Neural cell (in vitro differentiated cells): ENCODE data around the gene VANGL1. TPM values are rescaled to one million over a fixed set of nuclear protein-coding genes. Genes with fewer than 3 reads are reported as not detected.

ENCODE experiments used
- H2AFZ ChIP-seq: fragments of 200-600, 300-800 bp; sonication (generic), shearing (Covaris generic); 2 replicates; pipeline ENCODE4 v1.6.0; 2014; ENCODE audit warnings: low read depth, mild to moderate bottlenecking, antibody characterized with exemption, low read length, moderate library complexity
- H3F3A ChIP-seq: fragments of 200-600 bp; shearing (Covaris generic); 2 replicates; pipeline ENCODE4 v1.6.1; 2016; ENCODE audit warnings: mild to moderate bottlenecking, moderate library complexity, mixed read lengths, antibody characterized with exemption, low read length; ENCODE audit not compliant: insufficient read depth, poor library complexity, severe bottlenecking
- H3K27ac ChIP-seq: fragments of 200-600, 300-800 bp; sonication (generic), shearing (Covaris generic); 2 replicates; pipeline ENCODE4 v1.5.1; 2014; ENCODE audit warnings: mild to moderate bottlenecking, low read length, moderate library complexity
- H3K27me3 ChIP-seq: fragments of 300-800, 200-600 bp; sonication (generic), shearing (Covaris generic); 2 replicates; pipeline ENCODE4 v1.6.0; 2014; ENCODE audit warnings: mild to moderate bottlenecking, low read depth, low read length, moderate library complexity; ENCODE audit not compliant: insufficient read depth
- H3K36me3 ChIP-seq: fragments of 300-800, 200-600 bp; sonication (generic), shearing (Covaris generic); 2 replicates; pipeline ENCODE4 v1.5.1; 2014; ENCODE audit warnings: mild to moderate bottlenecking, antibody characterized with exemption, low read length, moderate library complexity; ENCODE audit not compliant: insufficient read depth
- H3K4me2 ChIP-seq: fragments of 300-800, 200-600 bp; sonication (generic), shearing (Covaris generic); 2 replicates; pipeline ENCODE4 v1.6.0; 2014; ENCODE audit warnings: mild to moderate bottlenecking, low read length
- H3K4me3 ChIP-seq: fragments of 300-800, 200-600 bp; sonication (generic), shearing (Covaris generic); 2 replicates; pipeline ENCODE4 v1.5.1; 2014; ENCODE audit warnings: mild to moderate bottlenecking, low read length, moderate library complexity
- H3K79me2 ChIP-seq: fragments of 200-600 bp; shearing (Covaris generic); replicated peaks from 2 replicates; pipeline ENCODE4 v1.6.0; 2014; ENCODE audit warnings: mild to moderate bottlenecking, low read length, moderate library complexity; ENCODE audit not compliant: insufficient read depth
- H3K9ac ChIP-seq: fragments of 300-800, 200-600 bp; sonication (generic), shearing (Covaris generic); 2 replicates; pipeline ENCODE4 v1.6.1; 2016; ENCODE audit warnings: mild to moderate bottlenecking, low read length, mixed read lengths
- H3K9me2 ChIP-seq: fragments of 200-600 bp; shearing (Covaris generic); 2 replicates; pipeline ENCODE4 v1.6.1; 2016; ENCODE audit warnings: mild to moderate bottlenecking, low read length, mixed read lengths; ENCODE audit not compliant: insufficient read depth
- H3K9me3 ChIP-seq: fragments of 200-600, 300-800 bp; sonication (generic), shearing (Covaris generic); 2 replicates; pipeline ENCODE4 v1.6.1; 2016; ENCODE audit warnings: mild to moderate bottlenecking, mixed run types, low read length, moderate library complexity, mixed read lengths
- H4K20me1 ChIP-seq: fragments of 200-600 bp; shearing (Covaris generic); 2 replicates; pipeline ENCODE4 v1.6.1; 2016; ENCODE audit warnings: mild to moderate bottlenecking, mixed run types; ENCODE audit not compliant: insufficient read depth
- CTCF ChIP-seq: fragments of 450-650 bp; IDR thresholded peaks from 2 replicates; pipeline ENCODE4 v1.5.1; 2014; ENCODE audit warnings: antibody characterized with exemption, mild to moderate bottlenecking, moderate library complexity; ENCODE audit not compliant: poor library complexity, severe bottlenecking
- EP300 ChIP-seq: fragments of 450-650 bp; conservative IDR thresholded peaks from 2 replicates; pipeline ENCODE4 v1.6.1; 2014; ENCODE audit warnings: antibody characterized with exemption, mild to moderate bottlenecking, moderate library complexity; ENCODE audit not compliant: poor library complexity, severe bottlenecking
- EZH2 ChIP-seq: fragments of 200-600, 300-800 bp; shearing (Covaris generic), sonication (generic); IDR thresholded peaks from 2 replicates; pipeline ENCODE4 v1.6.1; 2014; ENCODE audit warnings: antibody characterized with exemption, low read length, borderline replicate concordance, mild to moderate bottlenecking; ENCODE audit not compliant: insufficient read depth, poor library complexity, severe bottlenecking
- MXI1 ChIP-seq: fragments of 450-650 bp; conservative IDR thresholded peaks from 2 replicates; pipeline ENCODE4 v1.6.1; 2014; ENCODE audit warnings: antibody characterized with exemption, mild to moderate bottlenecking; ENCODE audit not compliant: poor library complexity, severe bottlenecking
- POLR2AphosphoS5 ChIP-seq: IDR thresholded peaks from 2 replicates; pipeline ENCODE4 v1.6.1; 2012
- RAD21 ChIP-seq: fragments of 450-650 bp; conservative IDR thresholded peaks from 2 replicates; pipeline ENCODE4 v1.6.1; 2014; ENCODE audit warnings: antibody characterized with exemption, mild to moderate bottlenecking, moderate library complexity
- REST ChIP-seq: IDR thresholded peaks from 2 replicates; pipeline ENCODE4 v1.6.1; 2012; ENCODE audit warnings: borderline replicate concordance
- SMC3 ChIP-seq: fragments of 450-650 bp; conservative IDR thresholded peaks from 2 replicates; pipeline ENCODE4 v1.6.1; 2014; ENCODE audit warnings: antibody characterized with exemption, mild to moderate bottlenecking, moderate library complexity; ENCODE audit not compliant: poor library complexity
- TAF1 ChIP-seq: IDR thresholded peaks from 2 replicates; pipeline ENCODE4 v1.6.1; 2012; ENCODE audit warnings: low read depth
- polyA plus RNA-seq: library from polyadenylated mRNA; depleted of rRNA; stranded (reverse); fragments of >200 nt; gene quantifications from 2 replicates; pipeline ENCODE4 v1.2.3, GENCODE V29; 2014

The VANGL1 gene
- polyA plus RNA-seq, 1 donor from 2014 or later: 0.53 TPM

- Histone ChIP-seq H3K9me3 (no peaks in the 10 kb centered on the region), H3K27ac (no peak overlapping the region), H3F3A (no peaks in the 10 kb centered on the region), H3K4me3 (no peak overlapping the region), H3K27me3 (no peaks in the 10 kb centered on the region), H4K20me1 (no peaks in the 10 kb centered on the region), H3K9ac (no peak overlapping the region), H3K36me3 (no peaks in the 10 kb centered on the region), H3K9me2 (no peaks in the 10 kb centered on the region), H2AFZ (no peak overlapping the region), H3K79me2 (no peaks in the 10 kb centered on the region), H3K4me2 (no peak overlapping the region)
- TF ChIP-seq RAD21 (no peak), TAF1 (no peak), MXI1 (no peak), REST (no peak), POLR2AphosphoS5 (no peak), SMC3 (no peak), EZH2 (no peak), CTCF (no peak), EP300 (no peak)
Measured at GRCh38 chr1:115620950-115621349, 20.8 kb upstream of the VANGL1 start.

GRCh38 chr1:115624859-115625258, 16.9 kb upstream of the VANGL1 start:
- Histone ChIP-seq H4K20me1 (no peaks in the 10 kb centered on the region), H3K4me3 (no peak overlapping the region), H3K36me3 (no peaks in the 10 kb centered on the region), H2AFZ (no peak overlapping the region), H3K79me2 (no peaks in the 10 kb centered on the region), H3K27ac (no peak overlapping the region), H3K9ac (no peak overlapping the region), H3K9me2 (no peaks in the 10 kb centered on the region), H3K9me3 (no peaks in the 10 kb centered on the region), H3F3A (no peaks in the 10 kb centered on the region), H3K27me3 (no peaks in the 10 kb centered on the region), H3K4me2 (no peak overlapping the region)
- no peak for TF ChIP-seq TAF1
- TF ChIP-seq MXI1: no peak
- TF ChIP-seq RAD21: no peak
- no peak for TF ChIP-seq SMC3
- no peak for TF ChIP-seq CTCF
